ENCODE results near the gene ESR2. TPM values are rescaled to one million over a fixed set of nuclear protein-coding genes. Genes with fewer than 3 reads are reported as not detected.

Gene ESR2
- total and polyA plus RNA-seq, 2 of the 8 experiments (the other 6 are each of a cell fraction or from before 2014, with no cell fraction given): 0.19 to 0.23 TPM

DNA sequence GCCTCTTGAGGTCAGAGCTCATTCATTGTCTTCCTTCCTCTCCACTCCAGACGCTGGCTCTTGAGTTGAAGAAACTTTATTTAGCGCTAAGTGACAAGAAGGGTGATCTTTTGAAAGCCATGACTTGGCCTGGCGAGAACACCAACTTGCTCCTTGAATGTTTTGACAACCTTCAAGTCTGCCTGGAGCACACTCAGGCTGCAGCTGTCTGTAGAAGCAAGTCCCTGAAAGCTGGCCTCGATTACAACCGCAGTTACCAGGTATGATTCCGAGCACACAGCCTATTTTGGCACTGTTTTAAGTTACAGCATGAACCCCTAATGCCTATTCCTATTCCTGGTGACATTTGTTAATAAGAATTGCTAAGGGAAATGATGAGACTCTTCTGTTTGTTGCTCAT lies 167.6 kb downstream of the ESR2 start:
- H4K20me1 ChIP-seq (replicated peaks in 1 of 2; ENCODE audit: control insufficient read depth in 1 of 2, insufficient read depth in 2 of 2, low read length in 2 of 2): no peaks in the 10 kb centered on the region
- no peak overlapping the region for H3K4ac ChIP-seq (replicated peaks; ENCODE audit: insufficient read length, low read depth, low read length)
- H2BK120ac ChIP-seq (replicated peaks; ENCODE audit: low read depth, low read length): no peak overlapping the region
- no peak overlapping the region for H2BK12ac ChIP-seq (ENCODE audit: low read depth, low read length)
- no peak overlapping the region for H2AK5ac ChIP-seq (ENCODE audit: low read depth, low read length)
- H2BK15ac ChIP-seq (ENCODE audit: low read length): no peak overlapping the region
- ChIA-PET CTCF (ENCODE audit: partially characterized antibody) (interaction anchor here (0.5 to 1.6 kb wide), 2 partner anchors 11 to 836 kb away, joined by 3 to 5 read pairs; no protein-coding TSS in a partner anchor), POLR2A (ENCODE audit: partially characterized antibody) (no interaction called here)
- H3K27me3 ChIP-seq (replicated peaks in 1 of 4; ENCODE audit: control insufficient read depth in 3 of 4, extremely low read depth in 1 of 4, insufficient read depth in 3 of 4, low read length in 3 of 4): no peaks in the 10 kb centered on the region
- no peaks in the 10 kb centered on the region for H3K4me1 ChIP-seq (replicated peaks in 1 of 4; ENCODE audit: control insufficient read depth in 3 of 4, insufficient read depth in 4 of 4, low read length in 3 of 4)
- peaks cover 7 to 31% (median 26%) of the 10 kb centered on the region in 4 experiments for H3K36me3 ChIP-seq (ENCODE audit: control insufficient read depth in 2 of 4, insufficient read depth in 4 of 4, low read length in 3 of 4)
- H2BK5ac ChIP-seq (ENCODE audit: low read depth, low read length): no peak overlapping the region
- no peak overlapping the region for H2BK20ac ChIP-seq (ENCODE audit: low read length)
- no peak for DNase-seq (ENCODE audit: low read depth in 1 of 2, low spot score in 2 of 2)
- H3K14ac ChIP-seq (ENCODE audit: insufficient read length): no peak overlapping the region
- no peaks in the 10 kb centered on the region for H3K79me2 ChIP-seq (ENCODE audit: control insufficient read depth in 1 of 2, insufficient read depth in 2 of 2, low read length in 2 of 2)
- WGBS, 2 experiments (ENCODE audit: extremely low coverage in 1 of 2, insufficient coverage in 1 of 2, insufficient read length in 1 of 2, insufficient replicate concordance in 2 of 2, low coverage in 1 of 2, low lambda C conversion rate in 2 of 2, missing lambda C conversion rate in 1 of 2): 85% methylated on average over 6 of the region's 6 CpGs; no CpG with 5 or more reads in 1 of the 2 experiments
- no peak overlapping the region for H3K23ac ChIP-seq (ENCODE audit: insufficient read length)
- no peak overlapping the region for H3K4me2 ChIP-seq (ENCODE audit: insufficient read depth in 1 of 2, low read depth in 2 of 2, low read length in 2 of 2)
- no peak overlapping the region for H3K4me3 ChIP-seq (ENCODE audit: extremely low read depth in 1 of 4, insufficient read depth in 2 of 4, low read depth in 3 of 4, low read length in 4 of 4)
- H3K79me1 ChIP-seq (ENCODE audit: low read depth, low read length): no peaks in the 10 kb centered on the region
- FAIRE-seq: no peak
- no peak overlapping the region for H4K5ac ChIP-seq (ENCODE audit: insufficient read length, low read depth, low read length)
- no peak overlapping the region for H3K18ac ChIP-seq (ENCODE audit: extremely low read depth, low read length)
- no peak overlapping the region for H3K56ac ChIP-seq (replicated peaks; ENCODE audit: insufficient read length, low read depth, low read length)
- no peak overlapping the region for H3K9ac ChIP-seq (replicated peaks in 1 of 4; ENCODE audit: extremely low read depth in 1 of 4, low read depth in 3 of 4, low read length in 3 of 4)
- no peak overlapping the region for H3K27ac ChIP-seq (ENCODE audit: low read depth, low read length)
- no peak overlapping the region for H4K8ac ChIP-seq (ENCODE audit: extremely low read depth, insufficient read depth, low read length)
- H2AFZ ChIP-seq (ENCODE audit: low read length): no peak overlapping the region
- H3K9me3 ChIP-seq (ENCODE audit: insufficient read depth in 2 of 2, low read depth in 1 of 2, low read length in 1 of 2): no peaks in the 10 kb centered on the region
- H4K91ac ChIP-seq (replicated peaks; ENCODE audit: insufficient read length, low read length): no peak overlapping the region
- H3K23me2 ChIP-seq (ENCODE audit: low read depth, low read length): no peaks in the 10 kb centered on the region
- TF ChIP-seq CTBP2 (IDR thresholded peaks at IDR 0.05; ENCODE audit: borderline replicate concordance, insufficient read depth, insufficient read length, low read length) (no peak), ASH2L (IDR thresholded peaks at IDR 0.05; ENCODE audit: low read length) (no peak), SIX5 (IDR thresholded peaks at IDR 0.05; ENCODE audit: low read depth, low read length) (no peak), TAF1 (IDR thresholded peaks at IDR 0.05; ENCODE audit: low read depth, low read length) (no peak), KDM4A (IDR thresholded peaks at IDR 0.05; ENCODE audit: low read depth, low read length, severe bottlenecking) (no peak), NANOG (IDR thresholded peaks at IDR 0.05; ENCODE audit: insufficient read depth, low read depth, low read length, poor library complexity, severe bottlenecking) (no peak), SAP30 (IDR thresholded peaks at IDR 0.05; ENCODE audit: insufficient read depth, insufficient replicate concordance, low read length) (no peak), FOSL1 (IDR thresholded peaks at IDR 0.05; ENCODE audit: insufficient read depth, low read depth, low read length) (no peak), RBBP5 (IDR thresholded peaks at IDR 0.05; ENCODE audit: borderline replicate concordance, low read depth, low read length) (no peak), MAFK (IDR thresholded peaks at IDR 0.05; ENCODE audit: low read depth, low read length) (no peak), KDM1A (IDR thresholded peaks at IDR 0.05; ENCODE audit: borderline replicate concordance, low read length) (no peak), BRCA1 (IDR thresholded peaks at IDR 0.05; ENCODE audit: low read depth, low read length) (no peak), CREB1 (IDR thresholded peaks at IDR 0.05) (no peak), GABPA (IDR thresholded peaks at IDR 0.05; ENCODE audit: borderline replicate concordance, insufficient read depth, low read length) (no peak), EZH2 (IDR thresholded peaks at IDR 0.05; ENCODE audit: low read depth, low read length, severe bottlenecking) (no peak)
